Erythroblast (primary cell): Measurements from ENCODE around the gene ICAM1.
A peak's percentile ranks its signal among the peaks of the same experiment; 100 is the strongest.

ENCODE experiments used
- DNase-seq, 2 experiments: peaks; one replicate each; lab custom pipeline; 2025; lab: John Stamatoyannopoulos, UW
- GATA1 ChIP-seq: IDR thresholded peaks from 2 replicates; pipeline ENCODE4 v1.6.1; 2011; ENCODE audit warnings: low read depth, mild to moderate bottlenecking, control low read depth, low read length, moderate library complexity
- POLR2A ChIP-seq: IDR thresholded peaks from 2 replicates; pipeline ENCODE4 v1.6.1; 2011; ENCODE audit warnings: mild to moderate bottlenecking, low read length

Gene ICAM1

DNA sequence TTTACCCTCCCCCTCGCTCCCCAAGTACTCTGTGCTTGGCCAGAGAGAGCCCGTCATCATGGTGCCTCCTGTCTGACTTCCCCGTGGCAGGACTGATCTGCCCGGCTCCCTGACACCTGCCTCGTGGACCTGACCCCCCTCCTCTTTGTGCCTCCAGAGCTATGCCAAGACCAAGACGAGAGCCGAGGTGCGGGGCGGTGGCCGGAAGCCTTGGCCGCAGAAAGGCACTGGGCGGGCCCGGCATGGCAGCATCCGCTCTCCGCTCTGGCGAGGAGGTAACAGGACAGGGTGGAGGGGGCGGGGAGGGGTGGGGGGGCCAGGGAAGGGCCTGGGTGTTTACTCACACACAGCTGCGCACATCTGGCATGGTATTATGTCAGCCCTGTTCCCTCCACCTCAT, 14.4 kb upstream of the ICAM1 start:
- DNase-seq: no peak
- TF ChIP-seq GATA1 (no peak), POLR2A (no peak)

DNA sequence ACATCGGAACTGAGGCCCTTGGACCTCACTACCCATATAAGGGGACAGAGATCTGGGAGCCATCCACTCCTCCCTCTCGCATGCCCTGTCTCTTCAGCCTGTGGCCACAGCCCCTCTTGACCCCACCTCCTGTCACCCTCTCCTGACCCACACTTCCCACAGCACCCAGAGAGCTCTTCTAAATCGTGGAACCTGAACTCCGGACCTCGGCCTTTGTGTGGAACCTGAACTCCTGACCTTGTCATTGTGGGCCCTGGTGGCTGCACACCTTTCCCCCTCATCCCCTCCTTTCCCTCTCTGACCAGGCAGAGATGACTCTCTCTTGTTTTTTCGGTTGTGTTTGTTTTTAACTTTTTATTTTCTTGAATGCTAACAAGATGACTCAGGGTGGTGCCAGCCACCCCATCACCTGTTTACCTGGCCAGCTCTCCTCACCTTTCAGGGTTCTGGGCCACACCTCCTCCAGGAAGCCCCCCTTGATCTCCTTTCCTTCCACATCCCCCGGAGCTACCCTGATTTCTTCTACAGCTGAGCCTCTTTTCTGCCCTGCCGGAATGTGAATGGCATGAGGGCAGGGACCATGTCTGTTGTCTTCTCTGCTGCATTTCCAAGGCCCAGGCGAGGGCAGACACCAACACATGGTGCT, 13.8 kb upstream of the ICAM1 start:
- DNase-seq: no peak
- TF ChIP-seq POLR2A (no peak), GATA1 (no peak)

DNA sequence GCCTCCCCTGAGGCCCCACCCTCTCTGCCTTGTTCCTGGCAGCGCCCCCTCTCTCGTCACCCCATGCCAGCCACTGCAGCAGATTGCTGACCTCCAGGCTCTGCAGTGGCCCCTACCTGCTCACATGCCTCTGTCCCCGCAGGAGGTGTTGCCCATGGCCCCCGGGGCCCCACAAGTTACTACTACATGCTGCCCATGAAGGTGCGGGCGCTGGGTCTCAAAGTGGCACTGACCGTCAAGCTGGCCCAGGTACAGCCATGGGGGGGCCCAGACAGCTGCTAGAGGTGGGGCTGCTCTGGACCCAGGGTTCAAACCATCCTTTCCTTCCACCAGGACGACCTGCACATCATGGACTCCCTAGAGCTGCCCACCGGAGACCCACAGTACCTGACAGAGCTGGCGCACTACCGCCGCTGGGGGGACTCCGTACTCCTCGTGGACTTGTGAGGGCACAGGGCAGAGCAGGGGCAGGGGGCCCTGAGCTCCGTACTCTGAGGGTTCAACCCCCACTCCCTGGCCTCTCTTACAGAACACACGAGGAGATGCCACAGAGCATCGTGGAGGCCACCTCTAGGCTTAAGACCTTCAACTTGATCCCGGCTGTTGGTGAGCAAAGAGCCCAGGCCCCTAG, 12.7 kb upstream of the ICAM1 start:
- TF ChIP-seq GATA1 (no peak), POLR2A (no peak)
- no peak for DNase-seq

DNA sequence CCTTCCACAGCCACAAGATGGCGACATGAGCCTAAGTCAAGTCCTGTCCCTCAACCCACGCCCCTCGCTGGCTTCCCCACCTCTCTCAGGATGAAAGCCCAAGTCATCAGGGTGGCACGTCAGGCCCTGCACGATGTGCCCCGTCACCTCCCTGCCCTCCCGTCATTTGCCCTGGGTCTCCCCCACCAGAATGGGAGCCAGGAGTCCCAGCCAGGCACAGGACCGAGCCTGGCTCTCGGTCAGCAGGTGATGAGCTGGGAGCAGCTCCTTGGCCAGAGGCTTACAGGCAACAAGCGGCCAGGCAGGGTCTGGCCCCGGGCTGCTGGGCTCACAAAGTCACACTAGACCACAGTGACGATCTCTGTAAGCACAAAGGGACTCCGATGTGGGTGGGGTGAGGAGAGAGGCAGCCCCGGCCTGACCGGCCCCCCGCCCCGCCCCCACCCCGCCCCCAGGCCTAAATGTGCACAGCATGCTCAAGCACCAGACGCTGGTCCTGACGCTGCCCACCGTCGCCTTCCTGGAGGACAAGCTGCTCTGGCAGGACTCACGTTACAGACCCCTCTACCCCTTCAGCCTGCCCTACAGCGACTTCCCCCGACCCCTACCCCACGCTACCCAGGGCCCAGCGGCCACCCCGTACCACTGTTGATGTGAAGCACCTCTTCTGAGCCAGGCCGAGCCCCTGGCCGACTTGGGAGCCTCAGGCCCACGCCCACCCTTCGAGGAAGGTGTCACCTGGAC, 11.6 kb upstream of the ICAM1 start:
- TF ChIP-seq GATA1: no peak
- TF ChIP-seq POLR2A: no peak
- DNase-seq: peak; percentile 90 to 94

DNA sequence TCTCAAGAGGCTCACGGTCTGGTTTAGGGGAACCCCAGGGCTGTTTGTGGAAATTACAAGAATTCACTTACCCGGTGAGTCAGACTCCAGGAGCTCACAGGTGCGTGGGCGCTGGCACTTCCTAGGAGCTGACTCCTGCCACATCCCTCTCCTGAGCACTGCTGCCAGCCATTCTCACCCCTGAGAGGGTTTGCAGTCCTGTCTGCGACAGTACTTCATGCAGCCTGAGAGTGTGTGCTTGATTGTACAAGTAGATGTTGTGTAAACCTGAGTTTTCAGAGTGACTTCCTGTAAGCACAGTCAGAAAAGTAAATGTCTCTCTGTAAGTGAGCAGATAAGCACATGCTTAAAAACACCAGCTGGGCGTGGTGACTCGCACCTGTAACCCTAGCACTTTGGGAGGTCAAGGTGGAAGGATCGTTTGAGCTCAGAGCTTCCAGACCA, 10.8 kb upstream of the ICAM1 start:
- DNase-seq: no peak
- no peak for TF ChIP-seq GATA1
- no peak for TF ChIP-seq POLR2A

DNA sequence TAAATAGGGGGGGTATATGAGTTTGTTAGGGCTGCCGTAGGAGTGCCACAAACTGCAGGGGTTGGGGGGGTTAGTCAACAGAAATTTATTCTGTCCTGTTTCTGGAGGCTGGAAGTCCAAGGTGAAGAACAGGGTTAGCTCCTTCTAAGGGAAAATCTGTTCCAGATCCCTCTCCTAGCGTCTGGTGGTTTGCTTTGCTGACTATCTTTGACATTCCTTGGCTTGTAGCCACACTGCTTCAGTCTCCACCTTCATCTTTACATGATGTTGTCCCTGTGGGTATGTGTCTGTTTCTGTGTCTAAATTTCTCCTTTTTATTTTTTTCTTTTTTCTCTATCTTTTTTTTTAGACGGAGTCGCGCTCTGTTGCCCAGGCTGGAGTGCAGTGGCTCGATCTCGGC, 8.1 kb upstream of the ICAM1 start:
- no peak for DNase-seq
- no peak for TF ChIP-seq POLR2A
- TF ChIP-seq GATA1: no peak

DNA sequence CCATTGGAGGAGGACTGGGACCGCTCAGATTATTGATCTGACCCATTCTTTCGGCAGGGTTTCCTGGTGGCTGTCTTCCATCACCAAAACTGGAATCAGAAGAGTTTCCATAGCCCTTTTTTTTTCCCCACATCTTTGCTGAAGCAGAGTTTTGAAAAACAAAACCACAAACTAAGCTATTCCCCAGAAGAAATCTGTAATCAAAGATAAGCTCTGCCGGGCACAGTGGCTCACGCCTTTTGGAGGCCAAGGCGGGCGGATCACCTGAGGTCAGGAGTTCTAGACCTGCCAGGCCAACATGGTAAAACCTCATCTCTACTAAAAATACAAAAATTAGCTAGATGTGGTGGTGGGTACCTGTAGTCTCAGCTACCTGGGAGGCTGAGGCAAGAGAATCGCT, 4.2 kb upstream of the ICAM1 start:
- DNase-seq: no peak
- TF ChIP-seq GATA1 (no peak), POLR2A (no peak)

DNA sequence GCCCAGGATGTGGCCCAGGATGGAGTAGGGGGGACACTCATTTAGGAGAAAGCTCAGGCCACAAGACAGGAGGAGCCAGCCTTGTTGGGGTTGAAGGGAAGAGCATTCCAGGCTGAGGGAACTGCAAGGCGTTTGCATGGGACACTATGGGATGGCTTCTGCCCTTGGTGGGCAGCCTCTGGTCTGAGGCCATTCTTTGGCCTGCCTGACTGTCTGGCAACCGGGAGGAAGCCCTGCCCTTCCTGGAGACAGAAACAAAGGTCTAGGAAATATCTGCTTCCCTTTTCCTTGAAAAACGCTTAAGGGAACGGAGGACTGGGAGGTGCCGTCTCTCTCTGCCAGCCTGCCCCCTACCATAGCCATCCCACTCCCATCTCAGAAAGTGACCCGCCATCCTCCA, 2.8 kb upstream of the ICAM1 start:
- TF ChIP-seq POLR2A (no peak), GATA1 (no peak)
- DNase-seq: no peak

DNA sequence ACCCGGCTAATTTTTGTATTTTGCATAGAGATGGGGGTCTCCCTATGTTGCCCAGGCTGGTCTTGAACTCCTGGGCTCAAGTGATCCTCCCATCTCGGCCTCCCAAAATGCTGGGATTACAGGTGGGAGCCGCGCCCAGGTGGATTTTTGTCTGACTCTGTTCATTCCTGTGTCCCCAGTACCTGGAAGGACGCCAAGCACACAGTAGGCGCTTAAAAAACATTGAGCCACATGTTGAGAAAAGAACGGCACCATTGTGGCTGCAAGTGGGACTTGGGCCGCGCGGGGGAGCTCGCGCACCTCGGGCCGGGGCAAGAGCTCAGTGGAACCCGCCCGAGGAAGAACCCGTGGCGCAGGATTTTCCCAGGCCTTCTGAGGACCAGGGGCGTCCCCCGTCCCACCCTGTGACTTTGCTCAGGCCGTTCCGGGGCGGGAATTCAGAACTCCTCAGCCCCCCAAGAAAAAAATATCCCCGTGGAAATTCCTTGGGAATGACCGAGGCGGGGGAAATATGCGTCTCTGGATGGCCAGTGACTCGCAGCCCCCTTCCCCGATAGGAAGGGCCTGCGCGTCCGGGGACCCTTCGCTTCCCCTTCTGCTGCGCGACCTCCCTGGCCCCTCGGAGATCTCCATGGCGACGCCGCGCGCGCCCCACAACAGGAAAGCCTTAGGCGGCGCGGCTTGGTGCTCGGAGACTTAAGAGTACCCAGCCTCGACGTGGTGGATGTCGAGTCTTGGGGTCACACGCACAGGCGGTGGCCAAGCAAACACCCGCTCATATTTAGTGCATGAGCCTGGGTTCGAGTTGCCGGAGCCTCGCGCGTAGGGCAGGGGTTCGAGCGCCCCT, 1.4 kb upstream of the ICAM1 start:
- TF ChIP-seq POLR2A (no peak), GATA1 (no peak)
- DNase-seq: peak; percentile 82 to 91

DNA sequence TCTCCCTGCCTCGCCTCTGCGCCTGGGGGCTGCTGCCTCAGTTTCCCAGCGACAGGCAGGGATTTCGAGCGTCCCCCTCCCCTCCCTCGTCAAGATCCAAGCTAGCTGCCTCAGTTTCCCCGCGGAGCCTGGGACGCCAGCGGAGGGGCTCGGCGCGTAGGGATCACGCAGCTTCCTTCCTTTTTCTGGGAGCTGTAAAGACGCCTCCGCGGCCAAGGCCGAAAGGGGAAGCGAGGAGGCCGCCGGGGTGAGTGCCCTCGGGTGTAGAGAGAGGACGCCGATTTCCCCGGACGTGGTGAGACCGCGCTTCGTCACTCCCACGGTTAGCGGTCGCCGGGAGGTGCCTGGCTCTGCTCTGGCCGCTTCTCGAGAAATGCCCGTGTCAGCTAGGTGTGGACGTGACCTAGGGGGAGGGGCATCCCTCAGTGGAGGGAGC, 722 bp upstream of the ICAM1 start:
- no peak for TF ChIP-seq POLR2A
- TF ChIP-seq GATA1: no peak
- peak; percentile 27 to 57 for DNase-seq

DNA sequence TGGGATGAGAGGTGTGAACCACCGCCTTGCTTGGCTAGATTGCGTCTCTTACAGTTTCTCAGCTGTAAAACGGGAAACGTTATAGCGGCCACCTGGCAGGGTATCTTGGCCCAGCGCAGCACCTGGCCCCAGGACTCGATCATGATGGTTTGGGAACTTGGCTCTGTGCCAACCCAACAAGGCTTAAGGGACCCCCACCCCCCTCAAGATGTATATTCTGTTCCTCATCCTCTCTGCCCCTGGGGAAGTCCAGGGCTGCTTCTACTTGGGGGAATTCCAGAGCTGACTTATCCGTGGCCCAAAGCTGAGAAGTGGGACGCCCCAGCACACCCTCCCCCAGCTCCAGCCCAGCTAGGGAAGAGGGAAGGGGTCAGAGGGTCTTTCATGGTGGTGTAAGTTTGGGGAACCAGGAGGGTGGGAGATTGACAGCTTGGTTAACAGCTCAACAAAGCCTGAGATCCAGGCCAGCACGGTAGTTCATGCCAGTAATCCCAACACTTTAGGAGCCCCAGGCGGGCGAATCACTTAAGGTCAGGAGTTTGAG, 695 bp downstream of the ICAM1 start:
- DNase-seq: no peak
- TF ChIP-seq GATA1: no peak
- no peak for TF ChIP-seq POLR2A

DNA sequence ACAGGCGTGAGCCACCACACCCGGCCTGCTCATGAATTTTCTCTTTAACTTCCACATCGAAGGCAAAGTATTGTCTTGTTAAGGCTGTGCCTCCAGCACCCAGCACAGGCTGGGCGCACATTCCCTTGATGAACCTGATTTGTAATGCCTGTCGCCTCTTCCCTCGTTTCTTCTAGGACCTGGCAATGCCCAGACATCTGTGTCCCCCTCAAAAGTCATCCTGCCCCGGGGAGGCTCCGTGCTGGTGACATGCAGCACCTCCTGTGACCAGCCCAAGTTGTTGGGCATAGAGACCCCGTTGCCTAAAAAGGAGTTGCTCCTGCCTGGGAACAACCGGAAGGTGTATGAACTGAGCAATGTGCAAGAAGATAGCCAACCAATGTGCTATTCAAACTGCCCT, 3.7 kb downstream of the ICAM1 start:
- no peak for DNase-seq
- TF ChIP-seq POLR2A: no peak
